ENCODE data around the gene GATM. TPM values are rescaled to one million over a fixed set of nuclear protein-coding genes. Genes with fewer than 3 reads are reported as not detected.
"Not testable (repeated sequence)": the region's sequence is repeated elsewhere in the genome, so short reads cannot be mapped to it uniquely, and the experiment has no call there.

The GATM gene
- total and polyA plus RNA-seq, 3 donors from 2014 or later: 147 to 446 (median 386) TPM

GRCh38 chr15:45326280-45326679 is 52.1 kb downstream of the GATM start:
- H3K27ac ChIP-seq: no peak overlapping the region
- no peaks in the 10 kb centered on the region for H3K36me3 ChIP-seq (ENCODE audit: low read depth, missing control alignments)

GRCh38 chr15:45320581-45321205 is 57.7 kb downstream of the GATM start:
- no peaks in the 10 kb centered on the region for H3K9me3 ChIP-seq
- no peak for TF ChIP-seq CTCF (IDR thresholded peaks at IDR 0.05)
- TF ChIP-seq POLR2A (IDR thresholded peaks at IDR 0.05): no peak
- no peaks in the 10 kb centered on the region for H3K27me3 ChIP-seq
- no peak for DNase-seq
- H3K27ac ChIP-seq: no peak overlapping the region
- no peaks in the 10 kb centered on the region for H3K36me3 ChIP-seq (ENCODE audit: low read depth, missing control alignments)
- H3K4me1 ChIP-seq: no peaks in the 10 kb centered on the region
- WGBS, 2 donors: 62 to 83% methylated on average over 3 of the region's 3 CpGs
- intact Hi-C loops (cut with DNase I; ENCODE audit: low total_unique reads): no loop called here
- no peak overlapping the region for H3K4me3 ChIP-seq

More at GRCh38 chr15:45326280-45326679, 52.1 kb downstream of the GATM start:
- WGBS, 2 donors: 84 to 90% methylated on average over 5 of the region's 5 CpGs
- H3K4me1 ChIP-seq: no peaks in the 10 kb centered on the region
- H3K9me3 ChIP-seq: no peaks in the 10 kb centered on the region
- no peak overlapping the region for H3K4me3 ChIP-seq
- intact Hi-C loops (cut with DNase I; ENCODE audit: low total_unique reads): no loop called here
- TF ChIP-seq CTCF (IDR thresholded peaks at IDR 0.05): no peak
- no peak for TF ChIP-seq POLR2A (IDR thresholded peaks at IDR 0.05)
- H3K27me3 ChIP-seq: no peaks in the 10 kb centered on the region
- no peak for DNase-seq

GRCh38 chr15:45319472-45320214 is 58.7 kb downstream of the GATM start:
- no peaks in the 10 kb centered on the region for H3K4me1 ChIP-seq
- WGBS, 2 donors: 79 to 81% methylated on average over 7 of the region's 7 CpGs
- no peaks in the 10 kb centered on the region for H3K9me3 ChIP-seq
- no peaks in the 10 kb centered on the region for H3K36me3 ChIP-seq (ENCODE audit: low read depth, missing control alignments)
- DNase-seq: no peak
- no peak overlapping the region for H3K4me3 ChIP-seq
- intact Hi-C loops (cut with DNase I; ENCODE audit: low total_unique reads): no loop called here
- H3K27ac ChIP-seq: no peak overlapping the region
- TF ChIP-seq POLR2A (IDR thresholded peaks at IDR 0.05): no peak
- TF ChIP-seq CTCF (IDR thresholded peaks at IDR 0.05): no peak
- H3K27me3 ChIP-seq: no peaks in the 10 kb centered on the region

GRCh38 chr15:45314960-45315359 is 63.4 kb downstream of the GATM start:
- DNase-seq: peak; percentile 37
- H3K36me3 ChIP-seq (ENCODE audit: low read depth, missing control alignments): no peaks in the 10 kb centered on the region
- WGBS, 2 donors: 46 to 57% methylated on average over 12 to 13 of the region's 13 CpGs
- no peak overlapping the region for H3K27ac ChIP-seq
- intact Hi-C loops (cut with DNase I; ENCODE audit: low total_unique reads): no loop called here
- H3K4me1 ChIP-seq: peaks cover 12% of the 10 kb centered on the region
- H3K9me3 ChIP-seq: no peaks in the 10 kb centered on the region
- H3K27me3 ChIP-seq: no peaks in the 10 kb centered on the region
- H3K4me3 ChIP-seq: peak overlapping the region in 1 of 2 donors; percentile 27
- TF ChIP-seq POLR2A (IDR thresholded peaks at IDR 0.05) (no peak), CTCF (IDR thresholded peaks at IDR 0.05) (no peak)

GRCh38 chr15:45314117-45314516 is 64.2 kb downstream of the GATM start:
- intact Hi-C loops (cut with DNase I; ENCODE audit: low total_unique reads); H3K9me3 ChIP-seq; DNase-seq; H3K36me3 ChIP-seq (ENCODE audit: low read depth, missing control alignments); H3K27ac ChIP-seq; H3K27me3 ChIP-seq: not testable (repeated sequence)
- 54 to 80% methylated on average over 10 to 26 of the region's 31 CpGs for WGBS, 2 donors
- H3K4me1 ChIP-seq: peaks cover 12% of the 10 kb centered on the region
- peak overlapping the region; percentile 9 to 50 for H3K4me3 ChIP-seq

Small RNA genes within 50 kb of the gene (small RNA-seq; reads per million reads assigned to genes)
- 0 reads per million in 2 donors for gene RNU6-953P

Other genes with a start within 250 kb of the GATM start
- under 1 TPM; 0.31 to 0.94 TPM for gene DUOXA1, start 248.7 kb downstream of the GATM start, total RNA-seq
- gene DUOXA1, start 248.7 kb downstream of the GATM start, polyA plus RNA-seq (ENCODE audit: insufficient read depth, low read depth, low replicate concordance): 1.0 TPM
- 1 to 10 TPM; 5.3 to 5.7 TPM for gene DUOX1, start 248.6 kb downstream of the GATM start, total RNA-seq
- 2.8 TPM for gene DUOX1, start 248.6 kb downstream of the GATM start, polyA plus RNA-seq (ENCODE audit: insufficient read depth, low read depth, low replicate concordance)
- 10 to 100 TPM in 1 of 2 donors, 1 to 10 TPM in 1; 9.3 to 12.7 TPM for gene SHF, start 190.6 kb downstream of the GATM start, total RNA-seq
- gene SHF, start 190.6 kb downstream of the GATM start, polyA plus RNA-seq (ENCODE audit: insufficient read depth, low read depth, low replicate concordance): 13.2 TPM
- under 1 TPM in 1 of 2 donors, not detected in 1; 0.81 TPM for gene SLC28A2, start 126.3 kb downstream of the GATM start, total RNA-seq
- gene SLC28A2, start 126.3 kb downstream of the GATM start, polyA plus RNA-seq (ENCODE audit: insufficient read depth, low read depth, low replicate concordance): not detected
- 10 to 100 TPM; 28.1 to 32.6 TPM for gene SLC30A4, start 144.2 kb upstream of the GATM start, total RNA-seq
- gene SLC30A4, start 144.2 kb upstream of the GATM start, polyA plus RNA-seq (ENCODE audit: insufficient read depth, low read depth, low replicate concordance): 18.8 TPM
- gene BLOC1S6, start 208.8 kb upstream of the GATM start, total RNA-seq: 10 to 100 TPM; 45.3 to 49.7 TPM
- 29.1 TPM for gene BLOC1S6, start 208.8 kb upstream of the GATM start, polyA plus RNA-seq (ENCODE audit: insufficient read depth, low read depth, low replicate concordance)

All from testis (tissue), 3 donors.